PFSK-1 (cell line): Measurements from ENCODE around the gene TMTC2.

Experiments
- POLR2AphosphoS5 ChIP-seq: IDR thresholded peaks from 2 replicates; pipeline ENCODE4 v1.6.1; 2012; ENCODE audit warnings: low read depth, mild to moderate bottlenecking, control low read depth, low read length, moderate library complexity
- SIN3A ChIP-seq: IDR thresholded peaks from 2 replicates; pipeline ENCODE4 v1.6.1; 2012; ENCODE audit warnings: mild to moderate bottlenecking, low read length, moderate library complexity, borderline replicate concordance; ENCODE audit not compliant: insufficient read depth
- TAF1 ChIP-seq: IDR thresholded peaks from 2 replicates; pipeline ENCODE4 v1.6.1; 2012; ENCODE audit warnings: low read length, control low read depth, borderline replicate concordance; ENCODE audit not compliant: insufficient read depth
- TF ChIP-seq, protein P1 (sequence below), 2 experiments: IDR thresholded peaks; 2 replicates each; pipeline versions ENCODE4 v1.6.1 to v1.8.0; 2011 to 2012; ENCODE audit warnings: low read depth in 2 of 2, low read length in 2 of 2, control low read depth in 1 of 2, inconsistent platforms in 1 of 2, mild to moderate bottlenecking in 1 of 2, moderate library complexity in 1 of 2; ENCODE audit not compliant: insufficient read depth in 1 of 2

DNA sequence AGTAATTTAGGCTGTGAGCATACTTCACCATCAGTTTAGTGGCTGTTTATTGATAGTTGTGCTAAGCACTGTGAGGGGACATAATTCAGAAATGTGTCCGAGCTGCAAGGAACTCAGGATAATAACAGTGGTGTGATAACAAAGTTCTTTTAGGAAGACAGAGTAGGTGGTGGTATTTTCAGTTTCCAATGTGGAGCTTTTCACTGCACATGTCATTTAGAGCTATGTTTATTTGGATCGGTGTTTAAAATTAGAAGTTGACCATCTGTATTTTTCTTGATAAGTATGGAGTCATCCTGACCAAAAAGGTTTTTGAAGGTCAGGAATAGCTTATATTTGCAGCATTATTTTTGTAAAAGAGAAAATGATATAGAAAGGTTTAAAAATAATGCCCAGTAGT, 443.5 kb downstream of the TMTC2 start:
- TF ChIP-seq TAF1 (no peak), POLR2AphosphoS5 (no peak), SIN3A (no peak)
- TF ChIP-seq, protein P1, sequence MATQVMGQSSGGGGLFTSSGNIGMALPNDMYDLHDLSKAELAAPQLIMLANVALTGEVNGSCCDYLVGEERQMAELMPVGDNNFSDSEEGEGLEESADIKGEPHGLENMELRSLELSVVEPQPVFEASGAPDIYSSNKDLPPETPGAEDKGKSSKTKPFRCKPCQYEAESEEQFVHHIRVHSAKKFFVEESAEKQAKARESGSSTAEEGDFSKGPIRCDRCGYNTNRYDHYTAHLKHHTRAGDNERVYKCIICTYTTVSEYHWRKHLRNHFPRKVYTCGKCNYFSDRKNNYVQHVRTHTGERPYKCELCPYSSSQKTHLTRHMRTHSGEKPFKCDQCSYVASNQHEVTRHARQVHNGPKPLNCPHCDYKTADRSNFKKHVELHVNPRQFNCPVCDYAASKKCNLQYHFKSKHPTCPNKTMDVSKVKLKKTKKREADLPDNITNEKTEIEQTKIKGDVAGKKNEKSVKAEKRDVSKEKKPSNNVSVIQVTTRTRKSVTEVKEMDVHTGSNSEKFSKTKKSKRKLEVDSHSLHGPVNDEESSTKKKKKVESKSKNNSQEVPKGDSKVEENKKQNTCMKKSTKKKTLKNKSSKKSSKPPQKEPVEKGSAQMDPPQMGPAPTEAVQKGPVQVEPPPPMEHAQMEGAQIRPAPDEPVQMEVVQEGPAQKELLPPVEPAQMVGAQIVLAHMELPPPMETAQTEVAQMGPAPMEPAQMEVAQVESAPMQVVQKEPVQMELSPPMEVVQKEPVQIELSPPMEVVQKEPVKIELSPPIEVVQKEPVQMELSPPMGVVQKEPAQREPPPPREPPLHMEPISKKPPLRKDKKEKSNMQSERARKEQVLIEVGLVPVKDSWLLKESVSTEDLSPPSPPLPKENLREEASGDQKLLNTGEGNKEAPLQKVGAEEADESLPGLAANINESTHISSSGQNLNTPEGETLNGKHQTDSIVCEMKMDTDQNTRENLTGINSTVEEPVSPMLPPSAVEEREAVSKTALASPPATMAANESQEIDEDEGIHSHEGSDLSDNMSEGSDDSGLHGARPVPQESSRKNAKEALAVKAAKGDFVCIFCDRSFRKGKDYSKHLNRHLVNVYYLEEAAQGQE (IDR thresholded peaks at IDR 0.05; ENCODE audit: insufficient read depth in 1 of 2, low read depth in 2 of 2, low read length in 2 of 2) = no peak
